Liver (tissue), 9 donors: Measurements from ENCODE around the gene SEBOX. TPM values are rescaled to one million over a fixed set of nuclear protein-coding genes. Genes with fewer than 3 reads are reported as not detected.

Experiments
- DNase-seq: peaks from one replicate; pipeline ENCODE4 v3.0.0-alpha.2; 2017; ENCODE audit warnings: low spot score
- H3K27ac ChIP-seq, 2 donors: one replicate each; pipeline ENCODE4 v1.7.0; 2013; ENCODE audit warnings: inconsistent platforms in 2 of 2, low read length in 2 of 2, control low read depth in 1 of 2, low read depth in 1 of 2, mild to moderate bottlenecking in 1 of 2
- H3K27me3 ChIP-seq, 4 donors: one replicate each; pipeline versions ENCODE4 v1.6.1 to v1.7.0; 2013; ENCODE audit warnings: low read length in 3 of 4, inconsistent platforms in 1 of 4, mild to moderate bottlenecking in 1 of 4, moderate library complexity in 1 of 4; ENCODE audit not compliant: control insufficient read depth in 4 of 4, insufficient read depth in 4 of 4
- H3K36me3 ChIP-seq, 4 donors: one replicate each; pipeline versions ENCODE4 v1.6.1 to v1.7.0; 2013; ENCODE audit warnings: low read length in 3 of 4, mild to moderate bottlenecking in 3 of 4, low read depth in 1 of 4, moderate library complexity in 1 of 4; ENCODE audit not compliant: control insufficient read depth in 4 of 4, insufficient read depth in 3 of 4
- H3K4me1 ChIP-seq, 4 donors: one replicate each; pipeline versions ENCODE4 v1.6.1 to v1.7.0; 2013; ENCODE audit warnings: low read length in 3 of 4, mild to moderate bottlenecking in 3 of 4, moderate library complexity in 1 of 4; ENCODE audit not compliant: control insufficient read depth in 4 of 4, insufficient read depth in 4 of 4
- H3K4me3 ChIP-seq, 3 donors: one replicate each; pipeline versions ENCODE4 v1.6.1 to v1.7.0; 2013; ENCODE audit warnings: low read length in 3 of 3, control low read depth in 1 of 3, low read depth in 1 of 3, mild to moderate bottlenecking in 1 of 3
- H3K9ac ChIP-seq, 2 donors: one replicate each; pipeline ENCODE4 v1.7.0; 2013; ENCODE audit warnings: low read length in 2 of 2, mild to moderate bottlenecking in 2 of 2, moderate library complexity in 2 of 2, control low read depth in 1 of 2, low read depth in 1 of 2
- H3K9me3 ChIP-seq, 4 donors: one replicate each; pipeline versions ENCODE4 v1.6.1 to v1.7.0; 2013; ENCODE audit warnings: low read length in 3 of 4; ENCODE audit not compliant: control insufficient read depth in 4 of 4
- ATF3 ChIP-seq: IDR thresholded peaks from 2 replicates; pipeline ENCODE4 v1.6.1; 2016; ENCODE audit warnings: antibody characterized with exemption
- CTCF ChIP-seq: fragments of 150-350 bp; IDR thresholded peaks from 2 replicates; pipeline ENCODE4 v1.5.1; 2017; ENCODE audit warnings: improper control_type of control experiment, low read depth, low read length; ENCODE audit not compliant: missing input control
- EGR1 ChIP-seq, 2 donors: IDR thresholded peaks; 2 replicates each; pipeline ENCODE4 v1.6.1; 2016 to 2018; ENCODE audit warnings: antibody characterized with exemption in 2 of 2, low read depth in 2 of 2
- FOXA1 ChIP-seq: IDR thresholded peaks from 2 replicates; pipeline ENCODE4 v1.6.1; 2016; ENCODE audit warnings: antibody characterized with exemption
- HNF4A ChIP-seq, 2 donors: conservative IDR thresholded peaks; 2 replicates each; pipeline ENCODE4 v1.6.1; 2016; ENCODE audit warnings: antibody characterized with exemption in 2 of 2, mild to moderate bottlenecking in 2 of 2
- HNF4G ChIP-seq: IDR thresholded peaks from 2 replicates; pipeline ENCODE4 v1.6.1; 2016; ENCODE audit warnings: antibody characterized with exemption
- JUND ChIP-seq, 2 donors: IDR thresholded peaks; 2 replicates each; pipeline ENCODE4 v1.6.1; 2016; ENCODE audit warnings: antibody characterized with exemption in 2 of 2
- NR2F2 ChIP-seq: IDR thresholded peaks from 2 replicates; pipeline ENCODE4 v1.6.1; 2016; ENCODE audit warnings: antibody characterized with exemption
- RAD21 ChIP-seq, 2 donors: IDR thresholded peaks; 2 replicates each; pipeline ENCODE4 v1.6.1; 2016; ENCODE audit warnings: antibody characterized with exemption in 2 of 2, mild to moderate bottlenecking in 2 of 2
- REST ChIP-seq: IDR thresholded peaks from 2 replicates; pipeline ENCODE4 v1.6.1; 2016; ENCODE audit warnings: antibody characterized with exemption, mild to moderate bottlenecking
- SP1 ChIP-seq: IDR thresholded peaks from 2 replicates; pipeline ENCODE4 v1.6.1; 2018; ENCODE audit warnings: antibody characterized with exemption, mild to moderate bottlenecking
- TAF1 ChIP-seq: conservative IDR thresholded peaks from 2 replicates; pipeline ENCODE4 v1.6.1; 2016; ENCODE audit warnings: antibody characterized with exemption, mild to moderate bottlenecking
- YY1 ChIP-seq: IDR thresholded peaks from 2 replicates; pipeline ENCODE4 v1.6.1; 2016; ENCODE audit warnings: antibody characterized with exemption, mild to moderate bottlenecking
- ZBTB33 ChIP-seq: IDR thresholded peaks from 2 replicates; pipeline ENCODE4 v1.6.1; 2016; ENCODE audit warnings: antibody characterized with exemption
- WGBS: extraction: QIAGEN DNeasy Blood & Tissue Kit; methylation state at CpG from one replicate; pipeline ENCODE4 v1.1.7; 2013; 5-methylcytosine and 5-hydroxymethylcytosine counted together
- polyA plus RNA-seq, 2 donors: library from polyadenylated mRNA; stranded (reverse) in 1 of 2; unstranded in 1 of 2; fragments of 200-250 nt in 1 of 2; fragments of >200 nt in 1 of 2; fragmentation: Nextera tagmentation in 1 of 2; extraction: Ambion mirVana in 1 of 2; gene quantifications; one replicate each; pipeline versions ENCODE4 v1.2.1 to v1.2.3, GENCODE V29; 2013 to 2015
- total RNA-seq, 2 donors: library from RNA; depleted of rRNA; stranded (reverse); fragments of >200 nt; gene quantifications; one replicate each; pipeline ENCODE4 v1.2.3, GENCODE V29; 2014
- donor health status: healthy.
- donor health status: healthy.
- donor health status: healthy.
- donor health status: healthy.
- donor health status: healthy.

SEBOX gene
- total and polyA plus RNA-seq, 4 donors = 0.19 to 0.59 TPM; not detected in 2

GRCh38 chr17:28320215-28321061 lies 44.6 kb downstream of the SEBOX start:
- H3K4me3 ChIP-seq = peak overlapping the region; percentile 61 to 77 (median 70)
- no peak for DNase-seq
- TF ChIP-seq NR2F2 = no peak
- no peak for TF ChIP-seq YY1
- no peak for TF ChIP-seq CTCF
- TF ChIP-seq HNF4G = no peak
- no peak for TF ChIP-seq FOXA1
- no peak for TF ChIP-seq ATF3
- TF ChIP-seq EGR1 (IDR thresholded peaks at IDR 0.05; ENCODE audit: low read depth in 2 of 2) = no peak
- TF ChIP-seq REST = no peak
- no peak for TF ChIP-seq TAF1
- no peak for TF ChIP-seq SP1
- TF ChIP-seq JUND (IDR thresholded peaks at IDR 0.05) = no peak
- 43% methylated on average over 8 of the region's 8 CpGs for WGBS
- peaks cover 10 to 61% (median 45%) of the 10 kb centered on the region in 4 donors for H3K4me1 ChIP-seq
- H3K27me3 ChIP-seq = no peaks in the 10 kb centered on the region
- peak overlapping the region in 1 of 2 donors; percentile 84 for H3K9ac ChIP-seq
- no peaks in the 10 kb centered on the region for H3K9me3 ChIP-seq
- peak overlapping the region; percentile 83 to 89 for H3K27ac ChIP-seq
- H3K36me3 ChIP-seq = no peaks in the 10 kb centered on the region

- H3K9ac ChIP-seq = peak overlapping the region; percentile 82 to 84
- H3K27ac ChIP-seq = peak overlapping the region; percentile 83 to 89
- H3K4me3 ChIP-seq = peak overlapping the region; percentile 61 to 77 (median 70)
- H3K36me3 ChIP-seq = no peaks in the 10 kb centered on the region
- no peak for TF ChIP-seq ZBTB33
- TF ChIP-seq SP1 = no peak
- peak; percentile 19 for TF ChIP-seq TAF1
- no peak for TF ChIP-seq RAD21 (IDR thresholded peaks at IDR 0.05)
- no peak for TF ChIP-seq HNF4A (conservative IDR thresholded peaks at IDR 0.05)
- H3K9me3 ChIP-seq = no peaks in the 10 kb centered on the region
- no peak for DNase-seq
- WGBS = under 1% methylated on average over 7 of the region's 7 CpGs
- H3K4me1 ChIP-seq = peaks cover 9 to 55% (median 37%) of the 10 kb centered on the region in 4 donors
- H3K27me3 ChIP-seq = no peaks in the 10 kb centered on the region
Observed at GRCh38 chr17:28319598-28319935, 45.4 kb downstream of the SEBOX start.
